ENCODE measurements around the gene SAMHD1. TPM values are rescaled to one million over a fixed set of nuclear protein-coding genes. Genes with fewer than 3 reads are reported as not detected.

SAMHD1 gene
- total and polyA plus RNA-seq, 2 of the 13 experiments (the other 11 are each of a cell fraction or from before 2014, with no cell fraction given) = 16.9 to 43.5 TPM

DNA sequence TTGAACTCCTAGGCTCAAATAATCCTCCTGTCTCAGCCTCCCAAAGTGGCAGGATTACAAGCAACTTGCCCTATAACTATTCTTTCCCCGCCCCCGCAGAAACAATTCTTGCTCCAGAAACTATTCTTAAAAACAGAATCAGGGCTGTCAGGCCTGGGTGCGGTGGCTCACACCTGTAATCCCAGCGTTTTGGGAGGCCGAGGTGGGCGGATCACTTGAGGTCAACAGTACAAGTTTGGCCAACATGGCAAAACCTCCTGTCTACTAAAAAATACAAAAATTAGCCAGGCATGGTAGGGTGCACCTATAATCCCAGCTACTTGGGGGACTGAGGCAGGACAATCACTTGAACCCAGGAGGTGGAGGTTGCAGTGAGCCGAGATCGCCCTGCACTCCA is 31.2 kb downstream of the SAMHD1 start:
- Histone ChIP-seq H4K20me1 (ENCODE audit: insufficient read depth, low read length) (no peaks in the 10 kb centered on the region), H3K36me3 (replicated peaks in 1 of 2; ENCODE audit: control insufficient read depth in 1 of 2, insufficient read depth in 2 of 2, low read length in 2 of 2) (peaks cover 7 to 9% of the 10 kb centered on the region in 2 experiments; a peak in 4 of 5 replicates), H3K27me3 (ENCODE audit: control insufficient read depth in 1 of 2, insufficient read depth in 2 of 2, low read length in 2 of 2) (no peaks in the 10 kb centered on the region), H2AFZ (ENCODE audit: low read length) (no peak overlapping the region), H3K4me3 (replicated peaks in 1 of 3; ENCODE audit: insufficient read depth in 1 of 3, low read depth in 2 of 3, low read length in 3 of 3) (no peak overlapping the region), H3K9ac (ENCODE audit: insufficient read depth, low read depth, low read length) (no peak overlapping the region), H3K9me3 (ENCODE audit: low read length) (no peaks in the 10 kb centered on the region), H3K79me2 (ENCODE audit: insufficient read depth, low read length) (no peaks in the 10 kb centered on the region), H3K4me1 (ENCODE audit: insufficient read depth, low read length) (no peaks in the 10 kb centered on the region), H3K4me2 (ENCODE audit: low read depth, low read length) (no peak overlapping the region), H3K27ac (ENCODE audit: extremely low read length, insufficient read depth, low read length) (no peak overlapping the region)
- intact Hi-C loops (cut with micrococcal nuclease; ENCODE audit: unreplicated experiment) = no loop called here
- POLR2A ChIA-PET = interaction anchor here (1.1 kb wide), 1 partner anchor 48 kb away, joined by 3 read pairs; no protein-coding TSS in a partner anchor
- no peak for FAIRE-seq
- WGBS (ENCODE audit: low lambda C conversion rate) = 93% methylated on average over 8 of the region's 8 CpGs
- no peak for TF ChIP-seq SKI (IDR thresholded peaks at IDR 0.05; ENCODE audit: partially characterized antibody)
- no peak for TF ChIP-seq MEIS1 (CRISPR knock-in tag; IDR thresholded peaks at IDR 0.05; ENCODE audit: borderline replicate concordance)
- TF ChIP-seq ZNF614 (CRISPR knock-in tag; IDR thresholded peaks at IDR 0.05; ENCODE audit: borderline replicate concordance) = no peak
- no peak for TF ChIP-seq ZNF232 (CRISPR knock-in tag; IDR thresholded peaks at IDR 0.05; ENCODE audit: borderline replicate concordance)
- TF ChIP-seq IKZF4 (CRISPR knock-in tag; IDR thresholded peaks at IDR 0.05; ENCODE audit: borderline replicate concordance, low read depth, not compliant biosample characterization) = no peak
- TF ChIP-seq ZNF460 (CRISPR knock-in tag; IDR thresholded peaks at IDR 0.05; ENCODE audit: borderline replicate concordance) = no peak
- TF ChIP-seq ZNF24 (IDR thresholded peaks at IDR 0.05) = no peak
- TF ChIP-seq MIER3 (CRISPR knock-in tag; IDR thresholded peaks at IDR 0.05; ENCODE audit: borderline replicate concordance) = no peak
- TF ChIP-seq, protein P1, sequence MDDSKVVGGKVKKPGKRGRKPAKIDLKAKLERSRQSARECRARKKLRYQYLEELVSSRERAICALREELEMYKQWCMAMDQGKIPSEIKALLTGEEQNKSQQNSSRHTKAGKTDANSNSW (CRISPR knock-in tag; IDR thresholded peaks at IDR 0.05; ENCODE audit: borderline replicate concordance) = no peak
- no peak for ATAC-seq
- no TSS peak for BruUV-seq (replicated peaks)
- in situ Hi-C loops (cut with HindIII; ENCODE audit: extremely low pct_ligation_motif_present, low pct_unique_long_range_greater_than_20kb) = no loop called here
- CTCF ChIA-PET (ENCODE audit: low intra/inter-chr PET ratio, low total read pairs) = interaction anchor here (1.3 kb wide), 1 partner anchor 84 kb away, joined by 6 read pairs; no protein-coding TSS in a partner anchor
- no peak for DNase-seq (ENCODE audit: low spot score)
